Stimulated activated CD8-positive, alpha-beta memory T cell treated with anti-CD3 and anti-CD28 coated beads, Interleukin-7, amount 100 ng/mL, for 48 hours (primary cell): Measurements from ENCODE around the gene ASMTL.

Experiments used
- DNase-seq, 2 donors: peaks; one replicate each; pipeline ENCODE4 v3.0.0-alpha.2; 2020; ENCODE audit warnings: low read depth in 1 of 2; ENCODE audit errors: extremely low read depth in 1 of 2

The ASMTL gene

DNA sequence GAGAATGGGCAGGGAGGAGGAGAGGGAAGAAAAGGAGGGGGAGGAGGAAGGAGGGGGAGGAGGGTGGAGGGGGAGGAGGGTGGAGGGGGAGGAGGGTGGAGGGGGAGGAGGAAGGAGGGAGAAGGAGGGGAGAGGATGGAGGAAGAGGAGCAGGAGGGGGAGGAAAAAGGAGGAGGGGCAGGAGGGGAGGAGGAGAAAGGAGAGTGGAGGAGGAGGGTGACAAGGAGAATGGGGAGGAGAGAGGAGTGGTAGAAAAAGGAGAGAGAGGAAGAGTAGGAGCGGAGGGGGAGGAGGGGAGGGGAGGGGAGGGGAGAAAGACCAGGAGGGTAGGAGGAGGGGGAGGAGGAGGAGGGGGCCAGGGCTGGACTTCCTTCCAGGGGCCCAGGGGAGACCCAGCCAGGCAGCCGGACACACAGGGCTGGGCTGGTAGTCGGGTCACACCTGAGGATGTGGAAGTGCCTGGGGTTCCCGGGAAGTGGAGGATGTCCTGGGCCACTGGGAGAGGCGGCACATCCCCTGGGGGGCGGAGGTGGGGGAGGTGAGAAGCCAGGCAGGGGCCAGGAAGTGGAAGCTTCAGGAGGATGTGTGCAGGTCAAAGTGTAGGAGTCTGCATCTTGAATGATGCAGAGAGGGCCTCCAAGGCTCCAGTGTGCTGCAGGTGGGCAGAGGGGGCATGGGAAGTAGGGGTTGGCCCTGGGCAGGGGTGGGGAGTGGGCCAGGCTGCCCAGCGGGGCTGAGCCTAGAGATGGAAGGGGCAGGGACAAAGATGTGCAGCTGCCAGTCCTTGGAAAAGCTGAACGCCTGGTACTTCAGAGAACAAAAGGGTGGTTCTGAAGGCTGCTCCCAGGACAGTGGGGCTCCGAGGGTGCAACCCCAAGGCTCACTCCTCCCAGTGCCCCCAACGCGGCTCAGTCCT, 97.3 kb downstream of the ASMTL start:
- DNase-seq = no peak

DNA sequence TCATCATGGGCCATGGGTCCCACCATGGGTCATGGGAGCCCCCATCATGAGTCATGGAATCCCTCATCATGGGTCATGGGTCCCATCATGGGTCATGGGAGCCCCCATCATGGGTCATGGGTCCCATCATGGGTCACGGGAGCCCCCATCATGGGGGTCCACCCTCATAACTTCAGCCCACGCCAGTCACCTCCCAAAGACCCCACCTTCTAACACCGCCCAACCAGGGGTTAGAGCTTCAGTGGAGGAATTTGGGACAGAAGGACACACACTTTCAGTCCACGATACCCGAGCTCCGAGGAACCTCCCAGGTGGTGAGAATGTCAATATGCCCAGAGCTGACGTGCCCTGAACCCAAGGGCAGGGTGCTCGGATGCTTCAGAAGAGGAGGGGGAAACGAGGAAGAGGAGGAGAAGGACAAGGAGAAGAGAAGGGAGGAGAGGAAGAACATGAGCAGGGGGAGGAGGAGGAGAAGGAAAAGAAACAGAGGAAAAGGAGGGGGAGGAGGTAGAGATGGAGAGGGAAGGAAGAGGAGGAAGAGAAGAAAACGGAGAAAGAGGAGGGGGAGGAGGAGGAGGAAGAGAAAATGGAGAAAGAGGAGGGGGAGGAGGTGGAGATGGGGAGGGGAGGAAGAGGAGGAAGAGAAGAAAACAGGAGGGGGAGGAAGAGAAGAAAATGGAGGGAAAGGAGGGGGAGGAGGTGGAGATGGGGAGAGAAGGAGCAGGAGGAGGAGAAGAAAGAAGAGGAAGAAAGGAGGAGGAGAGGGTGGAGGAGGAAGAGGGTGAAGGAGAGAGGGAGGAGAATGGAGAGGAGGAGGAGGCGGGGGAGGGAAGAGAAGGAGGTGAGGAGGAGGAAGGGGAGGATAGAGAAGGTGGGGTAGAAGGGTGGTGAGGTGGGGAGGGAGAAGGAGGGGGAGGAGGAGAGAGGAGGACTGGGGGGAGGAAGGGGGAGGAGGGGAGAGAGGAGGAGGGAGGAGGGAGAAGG, 98.4 kb downstream of the ASMTL start:
- no peak for DNase-seq
